ENCODE measurements around the gene PRUNE2.

DNA sequence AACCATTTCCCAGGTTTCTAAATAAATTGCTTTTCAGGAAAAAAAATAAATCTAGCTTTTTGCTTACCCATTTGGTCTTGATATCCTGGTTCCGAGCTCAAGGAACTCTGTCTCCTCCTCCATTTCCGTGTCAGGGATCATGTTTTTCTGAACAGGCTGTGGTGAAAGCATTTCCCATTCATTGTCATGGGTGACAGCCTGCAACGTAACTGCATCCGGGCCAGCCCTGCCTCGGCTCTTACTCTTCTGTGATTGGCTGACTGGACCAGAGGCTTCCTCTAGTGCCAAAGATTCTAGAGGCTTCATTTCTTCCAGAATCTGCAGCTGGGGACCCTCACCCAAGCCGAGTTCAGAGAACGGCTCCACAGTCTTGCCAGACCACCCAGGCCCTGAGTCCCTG, 202.6 kb downstream of the PRUNE2 start:
- TF ChIP-seq, protein P1, sequence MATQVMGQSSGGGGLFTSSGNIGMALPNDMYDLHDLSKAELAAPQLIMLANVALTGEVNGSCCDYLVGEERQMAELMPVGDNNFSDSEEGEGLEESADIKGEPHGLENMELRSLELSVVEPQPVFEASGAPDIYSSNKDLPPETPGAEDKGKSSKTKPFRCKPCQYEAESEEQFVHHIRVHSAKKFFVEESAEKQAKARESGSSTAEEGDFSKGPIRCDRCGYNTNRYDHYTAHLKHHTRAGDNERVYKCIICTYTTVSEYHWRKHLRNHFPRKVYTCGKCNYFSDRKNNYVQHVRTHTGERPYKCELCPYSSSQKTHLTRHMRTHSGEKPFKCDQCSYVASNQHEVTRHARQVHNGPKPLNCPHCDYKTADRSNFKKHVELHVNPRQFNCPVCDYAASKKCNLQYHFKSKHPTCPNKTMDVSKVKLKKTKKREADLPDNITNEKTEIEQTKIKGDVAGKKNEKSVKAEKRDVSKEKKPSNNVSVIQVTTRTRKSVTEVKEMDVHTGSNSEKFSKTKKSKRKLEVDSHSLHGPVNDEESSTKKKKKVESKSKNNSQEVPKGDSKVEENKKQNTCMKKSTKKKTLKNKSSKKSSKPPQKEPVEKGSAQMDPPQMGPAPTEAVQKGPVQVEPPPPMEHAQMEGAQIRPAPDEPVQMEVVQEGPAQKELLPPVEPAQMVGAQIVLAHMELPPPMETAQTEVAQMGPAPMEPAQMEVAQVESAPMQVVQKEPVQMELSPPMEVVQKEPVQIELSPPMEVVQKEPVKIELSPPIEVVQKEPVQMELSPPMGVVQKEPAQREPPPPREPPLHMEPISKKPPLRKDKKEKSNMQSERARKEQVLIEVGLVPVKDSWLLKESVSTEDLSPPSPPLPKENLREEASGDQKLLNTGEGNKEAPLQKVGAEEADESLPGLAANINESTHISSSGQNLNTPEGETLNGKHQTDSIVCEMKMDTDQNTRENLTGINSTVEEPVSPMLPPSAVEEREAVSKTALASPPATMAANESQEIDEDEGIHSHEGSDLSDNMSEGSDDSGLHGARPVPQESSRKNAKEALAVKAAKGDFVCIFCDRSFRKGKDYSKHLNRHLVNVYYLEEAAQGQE (IDR thresholded peaks at IDR 0.05; ENCODE audit: low read depth, low read length): no peak
- TF ChIP-seq, protein P2, sequence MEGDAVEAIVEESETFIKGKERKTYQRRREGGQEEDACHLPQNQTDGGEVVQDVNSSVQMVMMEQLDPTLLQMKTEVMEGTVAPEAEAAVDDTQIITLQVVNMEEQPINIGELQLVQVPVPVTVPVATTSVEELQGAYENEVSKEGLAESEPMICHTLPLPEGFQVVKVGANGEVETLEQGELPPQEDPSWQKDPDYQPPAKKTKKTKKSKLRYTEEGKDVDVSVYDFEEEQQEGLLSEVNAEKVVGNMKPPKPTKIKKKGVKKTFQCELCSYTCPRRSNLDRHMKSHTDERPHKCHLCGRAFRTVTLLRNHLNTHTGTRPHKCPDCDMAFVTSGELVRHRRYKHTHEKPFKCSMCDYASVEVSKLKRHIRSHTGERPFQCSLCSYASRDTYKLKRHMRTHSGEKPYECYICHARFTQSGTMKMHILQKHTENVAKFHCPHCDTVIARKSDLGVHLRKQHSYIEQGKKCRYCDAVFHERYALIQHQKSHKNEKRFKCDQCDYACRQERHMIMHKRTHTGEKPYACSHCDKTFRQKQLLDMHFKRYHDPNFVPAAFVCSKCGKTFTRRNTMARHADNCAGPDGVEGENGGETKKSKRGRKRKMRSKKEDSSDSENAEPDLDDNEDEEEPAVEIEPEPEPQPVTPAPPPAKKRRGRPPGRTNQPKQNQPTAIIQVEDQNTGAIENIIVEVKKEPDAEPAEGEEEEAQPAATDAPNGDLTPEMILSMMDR (IDR thresholded peaks at IDR 0.05): no peak
- TF ChIP-seq TAF1 (IDR thresholded peaks at IDR 0.05; ENCODE audit: borderline replicate concordance, low read depth, low read length) (no peak), FOXJ3 (CRISPR knock-in tag; IDR thresholded peaks at IDR 0.05) (no peak), RXRA (IDR thresholded peaks at IDR 0.05; ENCODE audit: borderline replicate concordance, low read depth) (no peak), GABPA (IDR thresholded peaks at IDR 0.05; ENCODE audit: low read depth) (no peak), EZH2phosphoT487 (IDR thresholded peaks at IDR 0.05; ENCODE audit: borderline replicate concordance, low read depth) (no peak), EP300 (IDR thresholded peaks at IDR 0.05; ENCODE audit: borderline replicate concordance in 1 of 2, low read depth in 1 of 2, low read length in 1 of 2) (no peak), POLR2AphosphoS5 (IDR thresholded peaks at IDR 0.05; ENCODE audit: low read depth, low read length) (no peak)
- TF ChIP-seq, protein P3, sequence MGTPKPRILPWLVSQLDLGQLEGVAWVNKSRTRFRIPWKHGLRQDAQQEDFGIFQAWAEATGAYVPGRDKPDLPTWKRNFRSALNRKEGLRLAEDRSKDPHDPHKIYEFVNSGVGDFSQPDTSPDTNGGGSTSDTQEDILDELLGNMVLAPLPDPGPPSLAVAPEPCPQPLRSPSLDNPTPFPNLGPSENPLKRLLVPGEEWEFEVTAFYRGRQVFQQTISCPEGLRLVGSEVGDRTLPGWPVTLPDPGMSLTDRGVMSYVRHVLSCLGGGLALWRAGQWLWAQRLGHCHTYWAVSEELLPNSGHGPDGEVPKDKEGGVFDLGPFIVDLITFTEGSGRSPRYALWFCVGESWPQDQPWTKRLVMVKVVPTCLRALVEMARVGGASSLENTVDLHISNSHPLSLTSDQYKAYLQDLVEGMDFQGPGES (IDR thresholded peaks at IDR 0.05; ENCODE audit: low read depth, low read length): no peak
- TF ChIP-seq, protein P4, sequence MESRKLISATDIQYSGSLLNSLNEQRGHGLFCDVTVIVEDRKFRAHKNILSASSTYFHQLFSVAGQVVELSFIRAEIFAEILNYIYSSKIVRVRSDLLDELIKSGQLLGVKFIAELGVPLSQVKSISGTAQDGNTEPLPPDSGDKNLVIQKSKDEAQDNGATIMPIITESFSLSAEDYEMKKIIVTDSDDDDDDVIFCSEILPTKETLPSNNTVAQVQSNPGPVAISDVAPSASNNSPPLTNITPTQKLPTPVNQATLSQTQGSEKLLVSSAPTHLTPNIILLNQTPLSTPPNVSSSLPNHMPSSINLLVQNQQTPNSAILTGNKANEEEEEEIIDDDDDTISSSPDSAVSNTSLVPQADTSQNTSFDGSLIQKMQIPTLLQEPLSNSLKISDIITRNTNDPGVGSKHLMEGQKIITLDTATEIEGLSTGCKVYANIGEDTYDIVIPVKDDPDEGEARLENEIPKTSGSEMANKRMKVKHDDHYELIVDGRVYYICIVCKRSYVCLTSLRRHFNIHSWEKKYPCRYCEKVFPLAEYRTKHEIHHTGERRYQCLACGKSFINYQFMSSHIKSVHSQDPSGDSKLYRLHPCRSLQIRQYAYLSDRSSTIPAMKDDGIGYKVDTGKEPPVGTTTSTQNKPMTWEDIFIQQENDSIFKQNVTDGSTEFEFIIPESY (IDR thresholded peaks at IDR 0.05; ENCODE audit: borderline replicate concordance, low read depth): no peak
